GM10248 (cell line): ENCODE measurements around the gene SRL.

Experiments
- CTCF ChIA-PET: fragments of 300-600 bp; sonication (Branson Sonifier 250); formaldehyde crosslinking; extraction: SDS; loops from one replicate; lab custom pipeline; 2021; ENCODE audit warnings: antibody characterized with exemption; lab: Yijun Ruan, JAX
- POLR2A ChIA-PET: fragments of 350-650 bp; sonication (Branson Sonifier 250); formaldehyde crosslinking; extraction: SDS; loops from one replicate; lab custom pipeline; 2020; ENCODE audit warnings: antibody characterized with exemption; lab: Yijun Ruan, JAX
- DNase-seq: peaks from one replicate; pipeline ENCODE4 v3.0.0; 2012; ENCODE audit errors: extremely low spot score
- CTCF ChIP-seq: IDR thresholded peaks from 2 replicates; pipeline ENCODE4 v1.5.1; 2012; ENCODE audit warnings: mild to moderate bottlenecking, low read depth; ENCODE audit errors: extremely low read depth, missing control alignments, control extremely low read depth

Gene SRL

GRCh38 chr16:4220358-4220757 is 21.5 kb downstream of the SRL start:
- POLR2A ChIA-PET, result no interaction called here
- CTCF ChIA-PET, result interaction anchor here (1.5 to 3.4 kb wide), 2 partner anchors 11 to 33 kb away, joined by 3 to 16 read pairs; no protein-coding TSS in a partner anchor
- TF ChIP-seq CTCF, result no peak
- DNase-seq, result no peak

- POLR2A ChIA-PET, result no interaction called here
- TF ChIP-seq CTCF, result no peak
- CTCF ChIA-PET, result interaction anchor here (1.0 to 1.2 kb wide), 2 partner anchors 12 to 18 kb away, joined by 3 to 4 read pairs; no protein-coding TSS in a partner anchor
- no peak for DNase-seq
These were observed 23.7 kb downstream of the SRL start for GRCh38 chr16:4218202-4218601.

- no peak for DNase-seq
These were observed 24.4 kb downstream of the SRL start for GRCh38 chr16:4217204-4218131.

GRCh38 chr16:4216596-4216995 is 25.3 kb downstream of the SRL start:
- ChIA-PET POLR2A (no interaction called here), CTCF (no interaction called here)

More at GRCh38 chr16:4217204-4218131, 24.4 kb downstream of the SRL start:
- no peak for TF ChIP-seq CTCF
- CTCF ChIA-PET, result interaction anchor here (1.0 to 1.2 kb wide), 2 partner anchors 11 to 17 kb away, joined by 3 to 4 read pairs; no protein-coding TSS in a partner anchor
- POLR2A ChIA-PET, result no interaction called here

GRCh38 chr16:4215106-4215505 is 26.8 kb downstream of the SRL start:
- TF ChIP-seq CTCF, result no peak
- no peak for DNase-seq
- ChIA-PET CTCF (interaction anchor here (1.2 kb wide), 1 partner anchor 39 kb away, joined by 4 read pairs; no protein-coding TSS in a partner anchor), POLR2A (no interaction called here)

More at GRCh38 chr16:4216596-4216995, 25.3 kb downstream of the SRL start:
- no peak for TF ChIP-seq CTCF
- no peak for DNase-seq

- ChIA-PET CTCF (no interaction called here), POLR2A (no interaction called here)
- DNase-seq, result no peak
- TF ChIP-seq CTCF, result no peak
These were observed 27.7 kb downstream of the SRL start for GRCh38 chr16:4214215-4214621.
